ENCODE measurements around the gene RBM12.
A peak's percentile ranks its signal among the peaks of the same experiment; 100 is the strongest.
"Not testable (repeated sequence)": the region's sequence is repeated elsewhere in the genome, so short reads cannot be mapped to it uniquely, and the experiment has no call there.

RBM12 gene

DNA sequence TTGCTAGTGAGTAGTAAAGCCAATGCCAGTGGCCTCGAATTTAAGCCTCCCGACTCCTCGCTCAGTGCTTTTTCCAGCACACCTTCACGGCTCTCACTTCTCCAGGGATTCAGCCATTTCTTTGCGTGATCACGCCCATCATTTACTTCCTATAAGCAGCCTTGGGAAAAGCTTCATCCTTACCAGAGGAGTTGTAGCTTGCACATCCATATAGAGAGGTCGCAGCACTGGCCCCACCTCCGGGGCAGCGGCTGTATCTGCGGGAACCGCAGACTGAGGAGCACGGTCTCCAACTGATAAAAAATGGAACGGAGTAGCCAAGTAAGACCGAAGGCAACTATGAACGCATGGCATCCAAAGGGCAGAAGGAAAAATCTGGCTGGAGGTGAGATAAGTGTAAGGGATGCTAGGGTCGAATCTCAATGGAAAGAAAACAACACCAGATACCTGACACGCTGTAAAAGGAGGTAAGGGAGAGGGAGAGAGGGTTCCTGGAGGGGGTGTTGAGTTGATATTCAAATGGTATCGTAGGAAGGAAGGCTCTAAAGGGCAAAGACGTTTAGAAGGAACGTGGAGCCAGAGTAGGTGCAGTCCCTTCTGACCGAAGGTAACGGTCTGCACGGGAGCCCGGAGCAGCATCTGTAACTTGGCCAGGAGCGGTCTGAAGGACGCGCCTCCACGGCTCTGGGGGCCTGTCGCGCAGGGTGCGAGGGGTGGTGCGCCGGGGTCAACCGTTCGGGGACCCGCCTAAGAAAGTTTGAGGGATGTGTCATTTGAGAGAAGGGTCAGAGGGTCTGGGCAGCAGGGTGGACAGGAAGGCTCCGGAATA is 33.8 kb upstream of the RBM12 start:
- DNase-seq: no peak

GRCh38 chr20:35697696-35698297 is 33.1 kb upstream of the RBM12 start:
- DNase-seq: no peak

DNA sequence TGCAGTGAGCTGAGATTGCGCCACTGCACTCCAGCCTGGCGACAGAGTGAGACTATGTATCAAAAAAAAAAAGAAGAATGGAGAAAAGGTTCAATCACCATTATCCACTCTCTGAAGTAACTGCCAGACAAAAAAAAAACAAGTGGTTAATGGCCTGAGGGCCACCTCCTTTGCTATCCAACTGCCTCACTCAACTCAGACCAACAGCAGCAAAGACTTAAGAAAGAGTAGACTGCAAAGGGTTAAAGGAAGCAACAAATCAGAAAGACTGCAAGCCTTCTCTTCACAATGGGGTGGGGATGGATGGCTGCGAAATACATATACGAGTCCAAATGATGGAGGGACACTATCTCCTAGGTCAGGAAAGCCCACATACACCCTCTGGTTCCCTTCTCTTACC is 31.3 kb upstream of the RBM12 start:
- DNase-seq: no peak

GRCh38 chr20:35695245-35695749 is 30.6 kb upstream of the RBM12 start:
- DNase-seq: no peak

DNA sequence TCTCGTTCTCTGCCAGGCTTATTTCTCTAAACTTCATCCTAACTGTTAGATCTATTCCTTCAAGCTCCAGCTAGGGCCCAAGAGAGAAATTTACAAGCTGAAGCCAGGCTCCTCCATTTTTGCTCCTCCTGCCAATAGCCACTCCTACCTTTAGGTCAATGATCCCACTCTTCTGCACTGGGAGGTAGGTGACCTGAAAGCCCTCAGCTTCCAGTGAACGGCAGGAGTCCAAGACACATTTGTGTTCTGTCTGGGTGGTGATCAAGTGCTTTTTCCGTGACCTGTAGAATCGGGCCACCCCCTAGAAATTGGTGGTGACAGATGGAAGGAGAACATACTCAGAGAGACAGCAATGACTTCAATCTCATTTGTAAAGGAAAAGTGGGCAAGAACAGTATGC is 25.6 kb upstream of the RBM12 start:
- no peak for DNase-seq

DNA sequence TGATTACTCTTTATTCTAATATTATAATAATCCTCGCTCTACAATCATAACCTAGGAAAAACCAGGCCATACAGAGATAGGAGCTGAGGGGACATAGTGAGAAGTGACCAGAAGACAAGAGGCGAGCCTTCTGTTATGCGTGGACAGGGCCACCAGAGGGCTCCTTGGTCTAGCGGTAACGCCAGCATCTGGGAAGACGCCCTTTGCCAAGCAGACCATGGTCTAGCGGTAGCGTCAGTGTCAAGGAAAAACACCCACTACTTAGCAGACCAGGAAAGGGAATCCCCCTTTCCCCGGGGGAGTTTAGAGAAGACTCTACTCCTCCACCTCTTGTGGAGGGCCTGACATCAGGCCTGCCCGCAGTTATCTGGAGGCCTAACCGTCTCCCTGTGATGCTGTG is 22.2 kb upstream of the RBM12 start:
- DNase-seq: not testable (repeated sequence)

DNA sequence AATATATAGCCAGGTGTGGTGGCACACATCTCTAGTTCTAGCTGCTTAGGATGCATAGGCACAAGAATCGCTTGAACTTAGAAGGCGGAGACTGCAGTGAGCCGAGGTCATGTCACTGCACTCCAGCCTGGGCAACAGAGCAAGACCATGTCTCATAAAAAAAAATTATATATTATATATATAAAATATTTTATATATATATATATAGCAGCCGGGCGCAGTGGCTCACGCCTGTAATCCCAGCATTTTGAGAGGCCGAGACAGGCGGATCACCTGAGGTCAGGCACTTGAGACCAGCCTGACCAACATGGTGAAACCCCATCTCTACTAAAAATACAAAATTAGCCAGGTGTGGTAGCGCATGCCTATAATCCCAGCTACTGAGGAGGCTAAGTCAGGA is 20.7 kb upstream of the RBM12 start:
- DNase-seq: not testable (repeated sequence)

GRCh38 chr20:35681960-35682359 is 17.3 kb upstream of the RBM12 start:
- no peak for DNase-seq

DNA sequence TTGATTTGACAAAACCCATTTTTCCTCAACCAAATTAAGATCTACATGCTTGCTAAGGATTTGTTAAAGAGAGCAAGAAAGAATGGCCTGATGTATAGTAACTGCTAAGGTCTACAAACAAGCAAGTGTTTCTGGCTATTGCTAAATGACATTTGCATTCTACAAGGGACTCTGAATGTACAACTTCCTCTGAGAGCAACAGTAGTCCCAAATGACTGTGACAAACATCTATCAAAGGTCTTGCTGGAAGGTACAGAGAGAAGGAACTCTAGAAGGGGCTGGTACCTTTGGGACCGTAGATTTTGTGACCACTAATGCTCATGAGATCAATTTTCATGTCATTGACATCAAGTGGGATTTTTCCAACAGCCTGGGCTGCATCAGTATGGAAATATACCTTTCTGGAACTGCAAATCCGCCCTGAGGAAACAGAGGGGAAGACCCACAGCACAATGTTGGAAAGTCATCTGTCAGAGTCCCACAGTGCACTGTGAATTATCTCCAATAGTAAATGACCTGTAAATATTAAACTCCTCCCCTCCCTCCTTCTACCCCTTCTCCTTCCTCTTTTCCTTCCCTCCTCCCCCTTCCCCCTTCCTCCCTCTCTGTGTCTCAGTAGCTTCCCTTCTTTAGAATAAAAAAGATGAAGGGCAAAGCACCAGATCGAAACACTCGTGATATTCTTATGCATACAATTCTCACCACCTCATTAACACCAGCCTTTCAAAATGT is 15.9 kb upstream of the RBM12 start:
- no peak for DNase-seq

GRCh38 chr20:35674921-35675320 is 10.2 kb upstream of the RBM12 start:
- DNase-seq: no peak

DNA sequence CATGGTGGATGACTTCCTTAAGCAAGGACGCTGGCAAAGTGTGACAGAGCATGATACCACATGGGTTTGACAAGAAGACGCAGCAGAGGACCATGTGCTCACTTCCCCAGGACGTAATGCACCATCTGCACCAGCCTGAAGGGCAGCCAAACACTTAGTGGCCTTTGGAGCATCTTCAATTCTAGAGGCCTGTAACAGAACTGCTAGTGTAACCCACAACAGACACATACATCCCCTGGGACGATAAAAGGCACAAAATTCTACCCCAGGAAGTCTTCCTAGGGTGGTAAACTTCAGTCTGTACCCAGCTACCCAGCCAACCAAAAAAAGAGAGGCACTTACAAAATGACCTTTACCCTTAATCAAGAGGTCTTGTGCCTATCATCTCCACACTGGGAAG is 9.2 kb upstream of the RBM12 start:
- no peak for DNase-seq

DNA sequence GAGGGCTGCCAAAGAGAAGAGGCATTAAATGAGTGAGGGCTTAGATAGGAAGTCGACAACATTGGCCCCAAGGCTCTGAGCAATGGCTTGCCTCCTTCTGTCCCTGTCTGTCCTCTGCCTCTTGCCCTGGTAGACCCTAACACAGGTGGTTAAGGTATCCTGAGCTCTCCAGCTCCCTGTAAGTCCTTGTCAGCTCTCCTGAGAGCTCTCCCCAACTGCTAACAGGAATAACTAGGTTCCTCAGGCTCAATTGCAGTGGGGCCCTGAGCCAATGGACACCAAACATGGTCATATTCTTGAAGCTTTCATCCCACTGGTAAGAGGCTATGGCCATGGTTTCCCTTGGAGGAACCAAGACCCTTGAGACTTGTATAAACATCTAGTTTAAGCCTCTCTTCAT is 5.0 kb upstream of the RBM12 start:
- no peak for DNase-seq

DNA sequence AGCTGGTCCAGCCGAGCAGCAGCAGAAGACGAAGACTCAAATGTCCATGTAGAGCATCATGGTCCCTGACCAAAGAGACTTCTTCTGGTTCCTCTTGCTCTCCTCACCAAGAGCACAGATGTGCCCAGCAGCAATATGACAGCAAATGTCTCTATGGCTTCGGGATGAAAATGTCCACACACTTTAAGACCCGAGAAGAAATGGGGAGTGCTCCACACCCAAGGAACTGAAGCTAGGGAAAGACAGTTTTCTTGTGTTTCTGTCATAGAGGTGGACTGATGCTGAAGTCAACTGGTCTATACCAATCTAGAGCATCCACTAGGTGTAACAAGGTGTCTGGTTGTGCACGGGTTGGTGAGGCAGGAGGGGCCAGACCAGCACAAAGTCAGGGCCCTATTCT is 4.5 kb upstream of the RBM12 start:
- no peak for DNase-seq

GRCh38 chr20:35665949-35666288 is 1.2 kb upstream of the RBM12 start:
- no peak for DNase-seq

- DNase-seq: peak; percentile 67
These were observed 909 bp downstream of the RBM12 start for GRCh38 chr20:35663516-35664465.

GRCh38 chr20:35662551-35662950 is 2.1 kb downstream of the RBM12 start:
- peak; percentile 18 for DNase-seq

DNA sequence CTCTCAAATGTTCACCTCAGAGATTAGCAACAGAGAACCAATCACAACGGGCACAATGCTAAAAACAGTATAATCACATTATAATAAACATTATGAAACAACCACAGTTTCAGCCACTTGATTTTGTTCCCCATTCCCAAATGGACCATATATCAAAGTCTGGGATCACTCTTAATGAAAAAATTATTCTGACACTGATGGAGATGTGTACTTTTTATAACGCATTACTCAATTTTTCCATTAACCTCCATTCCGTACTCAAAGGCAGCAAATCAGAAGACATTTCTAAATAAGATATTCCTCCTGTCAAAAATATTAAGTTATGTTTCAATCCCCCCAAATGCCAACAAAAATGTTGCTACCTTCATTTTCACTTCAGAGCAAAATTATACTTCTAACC is 2.8 kb downstream of the RBM12 start:
- no peak for DNase-seq

DNA sequence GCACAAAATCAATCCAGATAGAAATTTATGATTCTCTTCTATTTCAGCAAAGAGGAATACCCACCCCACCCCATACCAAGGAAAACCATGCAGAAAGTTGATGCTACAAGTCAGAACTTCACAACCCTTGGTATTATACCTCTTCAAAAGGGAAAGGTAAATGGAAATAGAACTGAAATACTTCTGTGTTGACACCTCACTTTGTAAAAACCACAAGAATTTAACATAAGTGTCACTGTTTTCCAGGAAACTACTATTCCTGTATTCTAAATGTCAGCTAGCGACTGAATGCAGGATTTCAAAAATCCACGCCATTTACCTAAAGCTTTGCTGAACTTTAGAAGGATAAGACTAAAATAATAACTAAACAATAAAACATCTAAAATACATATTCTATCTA is 3.6 kb downstream of the RBM12 start:
- DNase-seq: no peak

GRCh38 chr20:35660122-35660937 is 4.4 kb downstream of the RBM12 start:
- peak; percentile 55 for DNase-seq

GRCh38 chr20:35657271-35657670 is 7.4 kb downstream of the RBM12 start:
- no peak for DNase-seq

- DNase-seq: no peak
These were observed 10.3 kb downstream of the RBM12 start for GRCh38 chr20:35654415-35654814.

GRCh38 chr20:35653893-35654292 is 10.8 kb downstream of the RBM12 start:
- no peak for DNase-seq

Data from stimulated activated CD4-positive, alpha-beta T cell treated with anti-CD3 and anti-CD28 coated beads, Interleukin-1b, Interleukin-23, amount 100 ng/mL, for 48 hours (primary cell).